ENCODE results near the gene CDH4. TPM values are rescaled to one million over a fixed set of nuclear protein-coding genes. Genes with fewer than 3 reads are reported as not detected.

Gene CDH4
- total RNA-seq, 1 experiment from 2014 or later, result 5.3 TPM

GRCh38 chr20:61350500-61351250, 98.6 kb downstream of the CDH4 start:
- Mint-ChIP-seq H3K4me1 (peaks cover 58% of the 10 kb centered on the region), H3K27ac (no peak overlapping the region), H3K36me3 (0 out of 2 replicates have a peak, but pooled peaks cover 4% of the 10 kb centered on the region), H3K9me3 (peaks cover 8% of the 10 kb centered on the region), H3K4me3 (peak overlapping the region; percentile 4; the same call in 1 of the 2 replicates), H3K27me3 (ENCODE audit: low read depth) (peaks cover 42% of the 10 kb centered on the region)
- TF ChIP-seq CTCF (IDR thresholded peaks at IDR 0.05), result 0 out of 2 replicates have a peak, but pooled peaks have one; percentile 15
- TF ChIP-seq, protein P1, sequence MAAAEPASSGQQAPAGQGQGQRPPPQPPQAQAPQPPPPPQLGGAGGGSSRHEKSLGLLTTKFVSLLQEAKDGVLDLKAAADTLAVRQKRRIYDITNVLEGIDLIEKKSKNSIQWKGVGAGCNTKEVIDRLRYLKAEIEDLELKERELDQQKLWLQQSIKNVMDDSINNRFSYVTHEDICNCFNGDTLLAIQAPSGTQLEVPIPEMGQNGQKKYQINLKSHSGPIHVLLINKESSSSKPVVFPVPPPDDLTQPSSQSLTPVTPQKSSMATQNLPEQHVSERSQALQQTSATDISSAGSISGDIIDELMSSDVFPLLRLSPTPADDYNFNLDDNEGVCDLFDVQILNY (CRISPR knock-in tag; IDR thresholded peaks at IDR 0.05), result no peak
- TF ChIP-seq, protein P2, sequence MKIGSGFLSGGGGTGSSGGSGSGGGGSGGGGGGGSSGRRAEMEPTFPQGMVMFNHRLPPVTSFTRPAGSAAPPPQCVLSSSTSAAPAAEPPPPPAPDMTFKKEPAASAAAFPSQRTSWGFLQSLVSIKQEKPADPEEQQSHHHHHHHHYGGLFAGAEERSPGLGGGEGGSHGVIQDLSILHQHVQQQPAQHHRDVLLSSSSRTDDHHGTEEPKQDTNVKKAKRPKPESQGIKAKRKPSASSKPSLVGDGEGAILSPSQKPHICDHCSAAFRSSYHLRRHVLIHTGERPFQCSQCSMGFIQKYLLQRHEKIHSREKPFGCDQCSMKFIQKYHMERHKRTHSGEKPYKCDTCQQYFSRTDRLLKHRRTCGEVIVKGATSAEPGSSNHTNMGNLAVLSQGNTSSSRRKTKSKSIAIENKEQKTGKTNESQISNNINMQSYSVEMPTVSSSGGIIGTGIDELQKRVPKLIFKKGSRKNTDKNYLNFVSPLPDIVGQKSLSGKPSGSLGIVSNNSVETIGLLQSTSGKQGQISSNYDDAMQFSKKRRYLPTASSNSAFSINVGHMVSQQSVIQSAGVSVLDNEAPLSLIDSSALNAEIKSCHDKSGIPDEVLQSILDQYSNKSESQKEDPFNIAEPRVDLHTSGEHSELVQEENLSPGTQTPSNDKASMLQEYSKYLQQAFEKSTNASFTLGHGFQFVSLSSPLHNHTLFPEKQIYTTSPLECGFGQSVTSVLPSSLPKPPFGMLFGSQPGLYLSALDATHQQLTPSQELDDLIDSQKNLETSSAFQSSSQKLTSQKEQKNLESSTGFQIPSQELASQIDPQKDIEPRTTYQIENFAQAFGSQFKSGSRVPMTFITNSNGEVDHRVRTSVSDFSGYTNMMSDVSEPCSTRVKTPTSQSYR (CRISPR knock-in tag; IDR thresholded peaks at IDR 0.05), result 0 out of 2 replicates have a peak, but pooled peaks have one; percentile 23
- no peak for DNase-seq (ENCODE audit: low spot score)
- POLR2A ChIA-PET, result no interaction called here
- CTCF ChIA-PET, result interaction anchor here (0.9 to 1.0 kb wide), 2 partner anchors 64 to 213 kb away, joined by 3 to 5 read pairs; no protein-coding TSS in a partner anchor
- ATAC-seq, result no peak

DNA sequence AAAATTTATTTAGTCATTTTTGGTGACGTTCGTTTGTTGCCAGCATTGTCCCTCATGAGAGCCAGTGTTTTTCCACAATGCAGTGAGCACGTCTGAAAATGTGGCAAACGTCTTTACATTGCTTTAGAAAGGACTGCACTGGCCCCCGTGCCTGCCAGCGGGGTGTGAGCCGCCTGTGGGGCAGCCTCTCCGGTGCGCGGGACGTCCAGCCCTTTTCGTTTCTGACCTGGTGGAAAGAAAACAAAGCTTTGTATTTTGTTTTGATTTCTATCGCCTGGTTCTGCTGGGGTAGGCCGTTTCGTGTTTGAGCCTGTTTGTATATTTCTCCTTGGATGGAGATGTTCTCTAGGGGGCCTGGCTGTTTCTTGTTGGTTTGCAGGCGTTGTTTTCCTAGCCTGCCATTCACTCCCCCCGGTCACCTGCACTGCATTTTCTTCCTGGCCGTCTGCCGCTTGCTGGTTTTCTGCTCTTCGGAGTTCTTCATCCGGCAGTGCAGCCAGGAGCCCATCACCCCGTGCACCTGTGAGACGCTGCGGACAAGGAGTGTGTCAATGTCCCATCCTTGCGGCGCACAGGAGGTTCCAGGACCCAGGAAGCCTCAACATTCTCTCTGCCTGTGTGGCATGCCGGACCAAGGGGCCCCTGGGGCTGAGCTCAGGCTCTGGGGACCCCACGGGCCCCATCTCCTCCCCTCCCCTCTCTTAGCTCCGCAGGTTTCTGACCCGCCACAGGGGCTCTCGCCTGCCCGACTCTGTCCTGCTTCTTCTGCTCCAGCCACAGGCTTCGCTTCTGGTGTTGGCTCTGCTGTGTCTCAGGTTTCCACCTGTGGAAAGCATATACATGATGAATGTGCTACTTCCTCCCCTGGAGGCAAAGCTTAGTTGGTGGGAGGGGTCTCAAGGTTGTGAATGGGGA, 100.5 kb downstream of the CDH4 start:
- 0 out of 2 replicates have a peak, but pooled peaks cover 4% of the 10 kb centered on the region for H3K36me3 Mint-ChIP-seq
- TF ChIP-seq IRF2 (CRISPR knock-in tag; IDR thresholded peaks at IDR 0.05; ENCODE audit: borderline replicate concordance, low read depth) (no peak), ZNF423 (CRISPR knock-in tag; IDR thresholded peaks at IDR 0.05) (peak; percentile 45; the same call in 1 of the 2 replicates), FOXJ3 (CRISPR knock-in tag; IDR thresholded peaks at IDR 0.05; ENCODE audit: borderline replicate concordance) (no peak)
- H3K4me3 Mint-ChIP-seq, result peak overlapping the region; percentile 62
- H3K27ac Mint-ChIP-seq, result peak overlapping the region; percentile 82
- CTCF ChIA-PET, result interaction anchor here (0.5 to 1.1 kb wide), 2 partner anchors 83 to 477 kb away, joined by 3 to 4 read pairs; no protein-coding TSS in a partner anchor
- H3K9me3 Mint-ChIP-seq, result peaks cover 10% of the 10 kb centered on the region
- H3K27me3 Mint-ChIP-seq (ENCODE audit: low read depth), result peaks cover 38% of the 10 kb centered on the region
- POLR2A ChIA-PET, result interaction anchor here (0.6 kb wide), 1 partner anchor 182 kb away, joined by 5 read pairs; no protein-coding TSS in a partner anchor
- ATAC-seq (peak; percentile 58), DNase-seq (ENCODE audit: low spot score) (peak; percentile 46)
- peaks cover 53% of the 10 kb centered on the region for H3K4me1 Mint-ChIP-seq

DNA sequence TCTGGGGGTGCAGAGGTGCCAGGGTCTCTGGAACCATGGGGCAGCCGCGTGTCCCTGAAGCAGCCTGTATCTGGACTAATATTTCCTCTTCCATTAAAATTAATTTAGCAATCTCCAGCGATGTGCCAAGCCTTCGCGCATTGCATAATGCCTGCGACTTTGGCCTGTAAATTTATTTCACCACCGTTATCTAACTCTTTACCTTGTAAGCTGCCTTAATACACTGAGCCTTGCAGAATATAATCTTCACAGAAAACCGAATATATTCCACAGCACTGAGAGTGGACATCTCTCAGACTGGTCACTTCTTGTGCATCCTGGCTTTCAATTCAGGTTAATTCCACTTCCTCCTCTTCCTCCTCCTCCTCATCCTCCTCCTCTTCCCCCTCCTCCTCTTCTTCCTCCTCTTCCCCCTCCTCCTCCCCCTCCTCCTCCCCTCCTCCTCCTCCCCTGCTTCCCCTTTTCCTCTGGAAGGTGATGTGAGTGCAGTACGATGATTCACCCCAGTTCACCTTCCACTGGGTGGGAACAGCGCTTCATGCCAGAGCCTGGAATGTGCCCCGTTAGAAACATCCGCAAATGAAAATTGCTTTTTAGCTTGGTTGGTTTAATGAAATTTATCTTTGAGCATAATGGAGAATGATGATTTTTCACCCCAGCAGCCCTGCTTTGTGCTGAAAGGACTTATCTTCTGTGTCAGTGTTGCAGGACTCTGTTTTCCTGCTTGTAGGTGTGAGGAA, 101.4 kb downstream of the CDH4 start:
- Mint-ChIP-seq H3K27ac (peak overlapping the region; percentile 82), H3K4me1 (peaks cover 53% of the 10 kb centered on the region), H3K9me3 (peaks cover 5% of the 10 kb centered on the region; the same call in 1 of the 2 replicates), H3K4me3 (peak overlapping the region; percentile 62), H3K36me3 (no peaks in the 10 kb centered on the region), H3K27me3 (ENCODE audit: low read depth) (peaks cover 38% of the 10 kb centered on the region)
- CTCF ChIA-PET, result interaction anchor here (0.5 to 1.1 kb wide), 2 partner anchors 82 to 478 kb away, joined by 3 to 4 read pairs; no protein-coding TSS in a partner anchor
- no peak for ATAC-seq
- DNase-seq (ENCODE audit: low spot score), result no peak
- POLR2A ChIA-PET, result no interaction called here
- TF ChIP-seq PREB (CRISPR knock-in tag; IDR thresholded peaks at IDR 0.05; ENCODE audit: borderline replicate concordance) (no peak), HMGXB4 (CRISPR knock-in tag; IDR thresholded peaks at IDR 0.05) (no peak), CREM (CRISPR knock-in tag; IDR thresholded peaks at IDR 0.05) (no peak), AFF4 (CRISPR knock-in tag; IDR thresholded peaks at IDR 0.05; ENCODE audit: borderline replicate concordance) (no peak)
